IMR-90 (cell line): ENCODE data around the gene NCLN. TPM values are rescaled to one million over a fixed set of nuclear protein-coding genes. Genes with fewer than 3 reads are reported as not detected.

Experiments
- ATAC-seq: fragments of 200-7000 bp; cut with Tn5 transposase; 2 replicates; pipeline ENCODE4 v1.9.1; 2020; ENCODE audit warnings: low read depth, mild to moderate bottlenecking, moderate library complexity
- BruUV-seq: library from RNA; stranded (reverse); fragments of 400-500 nt; replicated peaks from 2 replicates; lab custom pipeline; 2021; lab: Mats Ljungman, UMichigan
- CTCF ChIA-PET: fragments of 300-600 bp; formaldehyde crosslinking; extraction: SDS; loops from one replicate; lab custom pipeline; 2021; ENCODE audit warnings: antibody characterized with exemption; lab: Yijun Ruan, JAX
- POLR2A ChIA-PET: fragments of 300-600 bp; sonication (Branson Sonifier 250); formaldehyde crosslinking; loops from one replicate; lab custom pipeline; 2022; ENCODE audit warnings: antibody characterized with exemption; ENCODE audit not compliant: unreplicated experiment; lab: Charles Lee
- DNase-seq: peaks from one replicate; pipeline ENCODE4 v3.0.0; 2013
- H2AFZ ChIP-seq: replicated peaks from 2 replicates; pipeline ENCODE3; 2013; ENCODE audit warnings: low read length, mild to moderate bottlenecking; ENCODE audit not compliant: poor library complexity
- H2AK5ac ChIP-seq: 2 replicates; pipeline ENCODE4 v1.6.1; 2013; ENCODE audit warnings: low read depth, low read length, inconsistent platforms
- H2AK9ac ChIP-seq: replicated peaks from 2 replicates; pipeline ENCODE3; 2013; ENCODE audit warnings: mild to moderate bottlenecking, low read depth, low read length, moderate library complexity; ENCODE audit not compliant: poor library complexity
- H2BK120ac ChIP-seq: 2 replicates; pipeline ENCODE4 v1.6.1; 2013; ENCODE audit warnings: low read depth, low read length, inconsistent platforms
- H2BK15ac ChIP-seq: 3 replicates; pipeline ENCODE4 v1.6.1; 2013; ENCODE audit warnings: low read depth, low read length, inconsistent platforms
- H2BK20ac ChIP-seq: 2 replicates; pipeline ENCODE4 v1.6.1; 2013; ENCODE audit warnings: low read depth, mild to moderate bottlenecking, inconsistent platforms, low read length, moderate library complexity
- H2BK5ac ChIP-seq: 2 replicates; pipeline ENCODE4 v1.6.1; 2013; ENCODE audit warnings: mild to moderate bottlenecking, low read depth, low read length, inconsistent platforms; ENCODE audit not compliant: poor library complexity, severe bottlenecking
- H3K14ac ChIP-seq: replicated peaks from 2 replicates; pipeline ENCODE4 v1.6.1; 2013; ENCODE audit warnings: low read depth, low read length, inconsistent platforms
- H3K18ac ChIP-seq: 2 replicates; pipeline ENCODE4 v1.6.1; 2013; ENCODE audit warnings: low read depth, low read length, control low read depth
- H3K23ac ChIP-seq: 2 replicates; pipeline ENCODE4 v1.6.1; 2013; ENCODE audit warnings: low read depth, low read length, inconsistent platforms
- H3K27ac ChIP-seq: 2 replicates; pipeline ENCODE4 v1.5.1; 2013; ENCODE audit warnings: mild to moderate bottlenecking, control low read depth, low read length; ENCODE audit not compliant: insufficient read depth
- H3K27me3 ChIP-seq: 2 replicates; pipeline ENCODE4 v1.6.1; 2013; ENCODE audit warnings: low read length; ENCODE audit not compliant: control insufficient read depth, insufficient read depth
- H3K36me3 ChIP-seq: 2 replicates; pipeline ENCODE4 v1.6.1; 2013; ENCODE audit warnings: low read length, mixed read lengths; ENCODE audit not compliant: control insufficient read depth, insufficient read depth
- H3K4ac ChIP-seq: 2 replicates; pipeline ENCODE4 v1.6.1; 2013; ENCODE audit warnings: low read depth, low read length, inconsistent platforms
- H3K4me1 ChIP-seq: 2 replicates; pipeline ENCODE4 v1.6.1; 2013; ENCODE audit warnings: low read length, mixed read lengths; ENCODE audit not compliant: control insufficient read depth, insufficient read depth
- H3K4me2 ChIP-seq: 2 replicates; pipeline ENCODE4 v1.6.1; 2013; ENCODE audit warnings: low read depth, mild to moderate bottlenecking, control low read depth, low read length, moderate library complexity
- H3K4me3 ChIP-seq: 2 replicates; pipeline ENCODE4 v1.5.1; 2013; ENCODE audit warnings: low read depth, mild to moderate bottlenecking, control low read depth, low read length, moderate library complexity; ENCODE audit not compliant: insufficient read depth
- H3K56ac ChIP-seq: 2 replicates; pipeline ENCODE4 v1.6.1; 2013; ENCODE audit warnings: low read length, inconsistent platforms; ENCODE audit not compliant: insufficient read depth; ENCODE audit errors: extremely low read depth
- H3K79me1 ChIP-seq, 2 experiments: 2 replicates each; pipeline ENCODE4 v1.6.1; 2013; ENCODE audit warnings: low read length in 2 of 2, inconsistent platforms in 1 of 2, low read depth in 1 of 2
- H3K9ac ChIP-seq: 2 replicates; pipeline ENCODE4 v1.6.1; 2013; ENCODE audit warnings: low read depth, low read length, control low read depth
- H3K9me1 ChIP-seq: 2 replicates; pipeline ENCODE4 v1.6.1; 2013; ENCODE audit warnings: low read length, inconsistent platforms; ENCODE audit not compliant: insufficient read depth
- H3K9me3 ChIP-seq: 2 replicates; pipeline ENCODE4 v1.6.1; 2013; ENCODE audit warnings: low read length; ENCODE audit not compliant: control insufficient read depth, insufficient read depth
- H4K20me1 ChIP-seq: 2 replicates; pipeline ENCODE4 v1.6.1; 2013; ENCODE audit warnings: low read length, inconsistent platforms; ENCODE audit not compliant: insufficient read depth
- H4K5ac ChIP-seq: 2 replicates; pipeline ENCODE4 v1.6.1; 2013; ENCODE audit warnings: mild to moderate bottlenecking, low read depth, low read length, control low read depth
- H4K8ac ChIP-seq, 2 experiments: 2 replicates each; pipeline ENCODE4 v1.6.1; 2013; ENCODE audit warnings: low read depth in 2 of 2, low read length in 2 of 2, control low read depth in 1 of 2, inconsistent platforms in 1 of 2
- H4K91ac ChIP-seq: 2 replicates; pipeline ENCODE4 v1.6.1; 2013; ENCODE audit warnings: low read depth, low read length, inconsistent platforms; ENCODE audit not compliant: insufficient read depth
- BHLHE40 ChIP-seq: fragments of 150-350 bp; IDR thresholded peaks from 2 replicates; pipeline ENCODE4 v1.6.1; 2016; ENCODE audit warnings: mild to moderate bottlenecking, low read depth, low read length
- CHD1 ChIP-seq: IDR thresholded peaks from 2 replicates; pipeline ENCODE4 v1.6.1; 2012; ENCODE audit warnings: low read depth, low read length, improper control_type of control experiment
- NFE2L2 ChIP-seq: fragments of 150-350 bp; IDR thresholded peaks from 2 replicates; pipeline ENCODE4 v1.6.1; 2016; ENCODE audit warnings: low read depth, mild to moderate bottlenecking, low read length
- POLR2A ChIP-seq: IDR thresholded peaks from 2 replicates; pipeline ENCODE4 v1.6.1; 2012; ENCODE audit warnings: mild to moderate bottlenecking, low read depth, low read length
- RAD21 ChIP-seq: IDR thresholded peaks from 2 replicates; pipeline ENCODE4 v1.6.1; 2012; ENCODE audit warnings: low read length, improper control_type of control experiment
- RFX5 ChIP-seq: IDR thresholded peaks from 2 replicates; pipeline ENCODE4 v1.8.0; 2012; ENCODE audit warnings: low read depth, mild to moderate bottlenecking, low read length, moderate library complexity
- SMC3 ChIP-seq: fragments of 150-350 bp; IDR thresholded peaks from 2 replicates; pipeline ENCODE4 v1.6.1; 2016; ENCODE audit warnings: low read depth, mild to moderate bottlenecking, antibody characterized with exemption, low read length, moderate library complexity
- WGBS, 2 experiments: methylation state at CpG; one replicate each; pipeline versions ENCODE4 v1.1.5 to v1.1.7; 2013; ENCODE audit warnings: missing lambda C conversion rate in 2 of 2; ENCODE audit not compliant: insufficient read length in 1 of 2; ENCODE audit errors: extremely low coverage in 2 of 2; 5-methylcytosine and 5-hydroxymethylcytosine counted together
- dilution Hi-C: fragments of 300-500 bp; cut with HindIII; formaldehyde crosslinking; loops from one replicate; pipeline ENCODE4 v1.14.3; 2018; ENCODE audit warnings: low sequenced_read_pairs; ENCODE audit not compliant: unreplicated experiment
- in situ Hi-C: fragments of 300-500 bp; cut with MboI; formaldehyde crosslinking; loops from 3 replicates; pipeline ENCODE4 v1.14.3; 2019; ENCODE audit warnings: low sequenced_read_pairs, inconsistent platforms, mixed read lengths
- intact Hi-C: fragments of 100-400 bp; cut with micrococcal nuclease; formaldehyde crosslinking; loops from 2 replicates; pipeline ENCODE4 v1.10.0; 2022
- polyA plus RNA-seq, 3 experiments: library from polyadenylated mRNA; depleted of rRNA; stranded (reverse); fragments of >200 nt; gene quantifications; 2 replicates each; pipeline ENCODE4 v1.2.3, GENCODE V29; 2012; ENCODE audit warnings: low replicate concordance in 1 of 3
- total RNA-seq: library from RNA; depleted of rRNA; stranded (reverse); fragments of >200 nt; gene quantifications from 2 replicates; pipeline ENCODE4 v1.2.3, GENCODE V29; 2012
- TF ChIP-seq, protein P1 (sequence below): conservative IDR thresholded peaks from 2 replicates; pipeline ENCODE4 v1.5.1; 2012; ENCODE audit warnings: mild to moderate bottlenecking, low read depth, low read length, improper control_type of control experiment
- TF ChIP-seq, protein P2 (sequence below): fragments of 150-350 bp; IDR thresholded peaks from 2 replicates; pipeline ENCODE4 v1.6.1; 2016; ENCODE audit warnings: low read depth, mild to moderate bottlenecking, low read length, moderate library complexity, borderline replicate concordance

NCLN gene
- total and polyA plus RNA-seq, 2 of the 4 experiments (the other 2 are of a cell fraction) = 32.8 to 90.8 TPM

DNA sequence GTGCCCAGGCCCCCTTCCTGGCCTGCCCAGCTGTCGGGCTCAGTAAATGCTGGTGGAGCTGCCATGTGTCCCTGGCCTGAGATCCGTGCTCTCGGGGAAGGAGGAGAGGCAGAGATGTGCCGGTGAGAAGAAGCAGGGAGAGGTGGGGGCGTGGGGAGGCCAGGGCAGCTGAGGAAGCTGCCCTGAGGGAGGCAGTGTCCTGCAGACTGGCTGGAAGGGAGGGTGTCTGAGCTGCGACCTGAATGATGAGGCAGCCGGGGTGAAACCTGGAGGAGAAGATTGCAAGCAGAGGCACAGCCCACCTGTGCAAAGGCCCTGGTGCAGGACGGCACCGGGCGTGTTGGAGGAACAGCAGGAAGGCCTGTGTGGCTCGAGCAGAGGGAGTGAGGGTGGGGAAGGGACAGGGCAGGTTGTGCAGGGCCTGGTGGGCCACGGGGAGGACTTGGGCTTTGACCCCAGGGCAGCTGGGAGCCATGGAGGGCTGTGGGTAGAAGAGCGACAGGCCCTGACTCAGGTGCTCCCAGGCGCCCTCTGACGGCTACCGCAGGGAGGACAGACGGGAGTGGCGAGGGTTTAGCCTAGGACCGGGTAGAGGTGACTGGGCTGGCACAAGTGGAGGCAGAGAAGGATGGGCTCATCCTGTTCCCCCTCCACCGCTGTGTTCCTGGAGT, 24.8 kb downstream of the NCLN start:
- intact Hi-C loops = no loop called here

More for the DNA sequence above, 24.8 kb downstream of the NCLN start:
- Histone ChIP-seq H3K9me1 (no peaks in the 10 kb centered on the region), H2BK15ac (no peak overlapping the region), H4K5ac (no peak overlapping the region), H3K14ac (no peak overlapping the region), H2AK9ac (peak overlapping the region; percentile 82), H2BK20ac (no peak overlapping the region), H3K79me1 (no peaks in the 10 kb centered on the region), H3K4me2 (no peak overlapping the region), H3K9me3 (no peaks in the 10 kb centered on the region), H2BK120ac (no peak overlapping the region), H3K27ac (no peak overlapping the region), H3K4me3 (no peak overlapping the region), H3K4ac (no peak overlapping the region), H4K8ac (no peak overlapping the region), H2AFZ (peak overlapping the region; percentile 14), H4K20me1 (peaks cover 13% of the 10 kb centered on the region), H2BK5ac (no peak overlapping the region), H3K9ac (no peak overlapping the region), H3K4me1 (no peaks in the 10 kb centered on the region), H3K36me3 (peaks cover 16% of the 10 kb centered on the region), H3K23ac (no peak overlapping the region), H4K91ac (no peak overlapping the region), H3K56ac (no peak overlapping the region), H3K27me3 (no peaks in the 10 kb centered on the region), H2AK5ac (no peak overlapping the region), H3K18ac (no peak overlapping the region)
- 70% methylated on average over 5 of the region's 20 CpGs; no CpG with 5 or more reads in 1 of the 2 experiments for WGBS, 2 experiments
- CTCF ChIA-PET = no interaction called here
- DNase-seq (no peak), ATAC-seq (peak; percentile 92)
- dilution Hi-C loops (no loop called here), in situ Hi-C loops (no loop called here)
- TF ChIP-seq RFX5 (no peak), SMC3 (peak; percentile 50), RAD21 (peak; percentile 42), NFE2L2 (no peak), POLR2A (no peak), BHLHE40 (no peak), CHD1 (no peak)
- TF ChIP-seq, protein P1, sequence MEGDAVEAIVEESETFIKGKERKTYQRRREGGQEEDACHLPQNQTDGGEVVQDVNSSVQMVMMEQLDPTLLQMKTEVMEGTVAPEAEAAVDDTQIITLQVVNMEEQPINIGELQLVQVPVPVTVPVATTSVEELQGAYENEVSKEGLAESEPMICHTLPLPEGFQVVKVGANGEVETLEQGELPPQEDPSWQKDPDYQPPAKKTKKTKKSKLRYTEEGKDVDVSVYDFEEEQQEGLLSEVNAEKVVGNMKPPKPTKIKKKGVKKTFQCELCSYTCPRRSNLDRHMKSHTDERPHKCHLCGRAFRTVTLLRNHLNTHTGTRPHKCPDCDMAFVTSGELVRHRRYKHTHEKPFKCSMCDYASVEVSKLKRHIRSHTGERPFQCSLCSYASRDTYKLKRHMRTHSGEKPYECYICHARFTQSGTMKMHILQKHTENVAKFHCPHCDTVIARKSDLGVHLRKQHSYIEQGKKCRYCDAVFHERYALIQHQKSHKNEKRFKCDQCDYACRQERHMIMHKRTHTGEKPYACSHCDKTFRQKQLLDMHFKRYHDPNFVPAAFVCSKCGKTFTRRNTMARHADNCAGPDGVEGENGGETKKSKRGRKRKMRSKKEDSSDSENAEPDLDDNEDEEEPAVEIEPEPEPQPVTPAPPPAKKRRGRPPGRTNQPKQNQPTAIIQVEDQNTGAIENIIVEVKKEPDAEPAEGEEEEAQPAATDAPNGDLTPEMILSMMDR = peak; percentile 56
- TF ChIP-seq, protein P2, sequence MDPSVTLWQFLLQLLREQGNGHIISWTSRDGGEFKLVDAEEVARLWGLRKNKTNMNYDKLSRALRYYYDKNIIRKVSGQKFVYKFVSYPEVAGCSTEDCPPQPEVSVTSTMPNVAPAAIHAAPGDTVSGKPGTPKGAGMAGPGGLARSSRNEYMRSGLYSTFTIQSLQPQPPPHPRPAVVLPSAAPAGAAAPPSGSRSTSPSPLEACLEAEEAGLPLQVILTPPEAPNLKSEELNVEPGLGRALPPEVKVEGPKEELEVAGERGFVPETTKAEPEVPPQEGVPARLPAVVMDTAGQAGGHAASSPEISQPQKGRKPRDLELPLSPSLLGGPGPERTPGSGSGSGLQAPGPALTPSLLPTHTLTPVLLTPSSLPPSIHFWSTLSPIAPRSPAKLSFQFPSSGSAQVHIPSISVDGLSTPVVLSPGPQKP = no peak
- POLR2A ChIA-PET = no interaction called here
- BruUV-seq = no TSS peak
